SK-N-SH (cell line): ENCODE measurements around the gene PALLD. TPM values are rescaled to one million over a fixed set of nuclear protein-coding genes. Genes with fewer than 3 reads are reported as not detected.

ENCODE experiments used
- CTCF ChIA-PET: fragments of 300-600, 350-600 bp; formaldehyde crosslinking; extraction: SDS; loops from one replicate; lab custom pipeline; 2021; lab: Yijun Ruan, JAX
- POLR2A ChIA-PET: fragments of 350-600 bp; sonication (Branson Sonifier 250); formaldehyde crosslinking; extraction: SDS; loops from one replicate; lab custom pipeline; 2020; ENCODE audit warnings: antibody characterized with exemption, inconsistent platforms; lab: Yijun Ruan, JAX
- DNase-seq: peaks from one replicate; pipeline ENCODE4 v3.0.0; 2012
- H2AFZ ChIP-seq: fragments of 200-600 bp; sonication (generic); 2 replicates; pipeline ENCODE4 v1.8.1; 2016; ENCODE audit warnings: antibody characterized with exemption, mild to moderate bottlenecking, low read depth
- H3F3A ChIP-seq: fragments of 200-600 bp; sonication (generic); replicated peaks from 2 replicates; pipeline ENCODE3; 2016; ENCODE audit warnings: antibody characterized with exemption, mild to moderate bottlenecking; ENCODE audit not compliant: insufficient read depth
- H3K27ac ChIP-seq, 2 experiments: fragments of 200-500 bp in 1 of 2; fragments of 200-600 bp in 1 of 2; sonication (Bioruptor generic) in 1 of 2; sonication (generic), shearing (Covaris generic) in 1 of 2; 2 replicates each; pipeline versions ENCODE4 v1.5.1 to v1.6.1; 2014 to 2016; ENCODE audit warnings: low read depth in 2 of 2, inconsistent platforms in 1 of 2, low read length in 1 of 2, mild to moderate bottlenecking in 1 of 2, mixed read lengths in 1 of 2
- H3K27me3 ChIP-seq: fragments of 200-600 bp; sonication (generic), shearing (Covaris generic); 2 replicates; pipeline ENCODE4 v1.6.1; 2016; ENCODE audit warnings: mixed run types; ENCODE audit not compliant: insufficient read depth
- H3K36me3 ChIP-seq, 2 experiments: fragments of 200-500 bp in 1 of 2; fragments of 200-600 bp in 1 of 2; sonication (Bioruptor generic) in 1 of 2; sonication (generic) in 1 of 2; replicated peaks in 1 of 2; 2 replicates each; pipeline versions ENCODE3 to v1.5.1; 2014 to 2016; ENCODE audit warnings: low read length in 1 of 2, mild to moderate bottlenecking in 1 of 2; ENCODE audit not compliant: insufficient read depth in 2 of 2, control insufficient read depth in 1 of 2
- H3K4me1 ChIP-seq, 2 experiments: fragments of 200-500 bp in 1 of 2; fragments of 200-600 bp in 1 of 2; sonication (Bioruptor generic) in 1 of 2; sonication (generic), shearing (Covaris generic) in 1 of 2; 2 replicates each; pipeline versions ENCODE4 v1.5.1 to v1.6.1; 2014 to 2016; ENCODE audit warnings: low read depth in 1 of 2, low read length in 1 of 2, mixed run types in 1 of 2; ENCODE audit not compliant: insufficient read depth in 2 of 2, control insufficient read depth in 1 of 2
- H3K4me2 ChIP-seq: fragments of 200-600 bp; sonication (generic), shearing (Covaris generic); 2 replicates; pipeline ENCODE4 v1.6.1; 2017; ENCODE audit warnings: mixed run types
- H3K4me3 ChIP-seq, 2 experiments: fragments of 200-500 bp in 1 of 2; fragments of 200-600 bp in 1 of 2; sonication (Bioruptor generic) in 1 of 2; sonication (generic), shearing (Covaris generic) in 1 of 2; 2 replicates each; pipeline versions ENCODE4 v1.5.1 to v1.8.1; 2014 to 2016; ENCODE audit warnings: low read depth in 2 of 2, inconsistent platforms in 1 of 2, low read length in 1 of 2, mild to moderate bottlenecking in 1 of 2, mixed read lengths in 1 of 2, moderate library complexity in 1 of 2
- H3K79me2 ChIP-seq: fragments of 200-600 bp; sonication (generic); 2 replicates; pipeline ENCODE4 v1.8.1; 2017; ENCODE audit warnings: mild to moderate bottlenecking; ENCODE audit not compliant: insufficient read depth
- H3K9ac ChIP-seq: fragments of 200-600 bp; sonication (generic); 2 replicates; pipeline ENCODE4 v1.6.1; 2017; ENCODE audit warnings: mixed run types
- H3K9me2 ChIP-seq: fragments of 200-600 bp; sonication (generic); 2 replicates; pipeline ENCODE4 v1.6.1; 2017; ENCODE audit warnings: mixed run types
- H3K9me3 ChIP-seq: fragments of 200-600 bp; sonication (generic); 2 replicates; pipeline ENCODE4 v1.6.1; 2017; ENCODE audit warnings: mixed run types, mild to moderate bottlenecking, moderate library complexity
- H4K20me1 ChIP-seq: fragments of 200-600 bp; sonication (generic); 2 replicates; pipeline ENCODE4 v1.6.1; 2017; ENCODE audit warnings: mild to moderate bottlenecking, mixed run types; ENCODE audit not compliant: insufficient read depth
- CHD2 ChIP-seq: fragments of 150-350 bp; IDR thresholded peaks from 2 replicates; pipeline ENCODE4 v1.6.1; 2018; ENCODE audit warnings: low read length; ENCODE audit not compliant: partially characterized antibody
- ELF1 ChIP-seq: IDR thresholded peaks from 2 replicates; pipeline ENCODE4 v1.4.0; 2012
- EP300 ChIP-seq, 2 experiments: IDR thresholded peaks; 2 replicates each; pipeline versions ENCODE4 v1.4.0 to v1.6.1; 2012; ENCODE audit warnings: borderline replicate concordance in 1 of 2, low read depth in 1 of 2, low read length in 1 of 2
- FOSL2 ChIP-seq: IDR thresholded peaks from 2 replicates; pipeline ENCODE4 v1.4.0; 2012; ENCODE audit warnings: low read depth, mild to moderate bottlenecking, moderate library complexity, borderline replicate concordance
- FOXJ3 ChIP-seq: sonication (generic); formaldehyde crosslinking; IDR thresholded peaks from 2 replicates; pipeline ENCODE4 v1.5.1; 2020; ENCODE audit warnings: mild to moderate bottlenecking, missing genetic modification reagents
- FOXM1 ChIP-seq: IDR thresholded peaks from 2 replicates; pipeline ENCODE4 v1.4.0; 2012; ENCODE audit warnings: low read depth, mild to moderate bottlenecking
- GATA2 ChIP-seq: sonication (generic); formaldehyde crosslinking; IDR thresholded peaks from 2 replicates; pipeline ENCODE4 v1.5.0; 2020; ENCODE audit warnings: mild to moderate bottlenecking, missing genetic modification reagents
- JUND ChIP-seq: IDR thresholded peaks from 2 replicates; pipeline ENCODE4 v1.4.0; 2012
- MEF2A ChIP-seq: IDR thresholded peaks from 2 replicates; pipeline ENCODE4 v1.4.0; 2012; ENCODE audit warnings: low read depth, borderline replicate concordance
- NFIC ChIP-seq: IDR thresholded peaks from 2 replicates; pipeline ENCODE4 v1.4.0; 2012; ENCODE audit warnings: borderline replicate concordance
- NRF1 ChIP-seq: IDR thresholded peaks from 2 replicates; pipeline ENCODE4 v1.6.1; 2012; ENCODE audit warnings: low read depth, mild to moderate bottlenecking, low read length
- POLR2AphosphoS5 ChIP-seq: IDR thresholded peaks from 2 replicates; pipeline ENCODE4 v1.6.1; 2012; ENCODE audit warnings: low read depth, low read length
- RAD21 ChIP-seq: IDR thresholded peaks from 2 replicates; pipeline ENCODE4 v1.6.1; 2012; ENCODE audit warnings: mild to moderate bottlenecking, low read length
- RFX5 ChIP-seq: IDR thresholded peaks from 2 replicates; pipeline ENCODE4 v1.6.1; 2012; ENCODE audit warnings: mild to moderate bottlenecking, improper control_type of control experiment, low read length
- SIN3A ChIP-seq: IDR thresholded peaks from 2 replicates; pipeline ENCODE4 v1.6.1; 2012; ENCODE audit warnings: low read depth, mild to moderate bottlenecking, low read length, moderate library complexity, borderline replicate concordance
- TAF1 ChIP-seq: IDR thresholded peaks from 2 replicates; pipeline ENCODE4 v1.6.1; 2012; ENCODE audit warnings: low read depth, mild to moderate bottlenecking, low read length, moderate library complexity, borderline replicate concordance
- TCF12 ChIP-seq: IDR thresholded peaks from 2 replicates; pipeline ENCODE4 v1.4.0; 2012
- TEAD4 ChIP-seq: IDR thresholded peaks from 2 replicates; pipeline ENCODE4 v1.4.0; 2012; ENCODE audit warnings: mild to moderate bottlenecking, borderline replicate concordance; ENCODE audit not compliant: insufficient read depth
- YY1 ChIP-seq: IDR thresholded peaks from 2 replicates; pipeline ENCODE4 v1.4.0; 2012; ENCODE audit warnings: low read depth, mild to moderate bottlenecking
- WGBS: methylation state at CpG from one replicate; pipeline ENCODE4 v1.1.6; 2017; ENCODE audit warnings: low lambda C conversion rate; 5-methylcytosine and 5-hydroxymethylcytosine counted together
- polyA plus RNA-seq, 3 experiments: library from polyadenylated mRNA; depleted of rRNA; stranded (reverse); fragments of >200 nt; gene quantifications; 2 replicates each; pipeline ENCODE4 v1.2.3, GENCODE V29; 2012
- TF ChIP-seq, protein P1 (sequence below): fragments of 150-350 bp; IDR thresholded peaks from 2 replicates; pipeline ENCODE4 v1.6.1; 2016; ENCODE audit warnings: mild to moderate bottlenecking, low read depth, low read length

The PALLD gene
- polyA plus RNA-seq, 1 of the 3 experiments (the other 2 are of a cell fraction) = 33.0 TPM

DNA sequence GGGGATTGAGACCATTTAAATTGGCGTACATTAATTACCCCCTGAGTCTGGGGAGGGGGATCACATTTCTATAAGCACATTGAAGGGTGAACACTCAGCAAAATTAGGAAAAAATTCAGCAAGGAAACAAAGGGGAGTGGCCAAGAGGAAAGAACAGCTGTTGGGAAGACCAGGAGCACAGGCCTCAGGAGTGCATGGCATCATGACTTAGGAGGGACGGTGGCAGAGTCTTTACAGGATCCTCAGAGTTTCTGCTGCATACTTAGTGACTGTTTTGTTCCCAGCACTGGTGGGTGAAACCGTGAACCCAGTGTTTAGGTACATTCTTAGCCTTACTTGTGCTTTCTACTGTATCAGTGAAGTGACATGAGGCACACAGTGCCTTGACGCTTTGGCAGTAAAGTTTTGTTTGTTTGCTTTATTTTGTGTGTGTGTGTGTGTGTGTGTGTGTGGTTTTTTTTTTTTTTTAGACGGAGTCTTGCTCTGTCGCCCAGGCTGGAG lies 391.9 kb downstream of the PALLD start:
- Histone ChIP-seq H3K27ac (peak overlapping the region in 1 of 2 experiments; percentile 86; a peak in 2 of 4 replicates), H3K9me2 (no peaks in the 10 kb centered on the region), H3K27me3 (no peaks in the 10 kb centered on the region), H3K36me3 (peaks cover 52 to 57% of the 10 kb centered on the region in 2 experiments), H3K4me2 (no peak overlapping the region), H3K9ac (no peak overlapping the region), H3K79me2 (peaks cover 60% of the 10 kb centered on the region), H3K4me3 (no peak overlapping the region), H3K4me1 (peaks cover 5 to 16% of the 10 kb centered on the region in 2 experiments; a peak in 3 of 4 replicates), H3K9me3 (no peaks in the 10 kb centered on the region), H4K20me1 (no peaks in the 10 kb centered on the region), H2AFZ (no peak overlapping the region), H3F3A (peaks cover 33% of the 10 kb centered on the region)
- no peak for TF ChIP-seq NFIC
- TF ChIP-seq, protein P1, sequence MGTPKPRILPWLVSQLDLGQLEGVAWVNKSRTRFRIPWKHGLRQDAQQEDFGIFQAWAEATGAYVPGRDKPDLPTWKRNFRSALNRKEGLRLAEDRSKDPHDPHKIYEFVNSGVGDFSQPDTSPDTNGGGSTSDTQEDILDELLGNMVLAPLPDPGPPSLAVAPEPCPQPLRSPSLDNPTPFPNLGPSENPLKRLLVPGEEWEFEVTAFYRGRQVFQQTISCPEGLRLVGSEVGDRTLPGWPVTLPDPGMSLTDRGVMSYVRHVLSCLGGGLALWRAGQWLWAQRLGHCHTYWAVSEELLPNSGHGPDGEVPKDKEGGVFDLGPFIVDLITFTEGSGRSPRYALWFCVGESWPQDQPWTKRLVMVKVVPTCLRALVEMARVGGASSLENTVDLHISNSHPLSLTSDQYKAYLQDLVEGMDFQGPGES = no peak
- no peak for TF ChIP-seq POLR2AphosphoS5
- TF ChIP-seq CHD2 = no peak
- no peak for TF ChIP-seq GATA2 (CRISPR knock-in tag)
- TF ChIP-seq MEF2A = no peak
- no peak for TF ChIP-seq NRF1
- TF ChIP-seq TEAD4 = no peak
- TF ChIP-seq YY1 = no peak
- TF ChIP-seq RFX5 = no peak
- TF ChIP-seq FOXJ3 (CRISPR knock-in tag) = no peak
- no peak for TF ChIP-seq FOXM1
- TF ChIP-seq EP300 (IDR thresholded peaks at IDR 0.05; ENCODE audit: borderline replicate concordance in 1 of 2, low read depth in 1 of 2, low read length in 1 of 2) = no peak
- no peak for TF ChIP-seq ELF1
- no peak for TF ChIP-seq RAD21
- no peak for TF ChIP-seq JUND
- no peak for TF ChIP-seq TAF1
- TF ChIP-seq FOSL2 = no peak
- TF ChIP-seq SIN3A = no peak
- DNase-seq = no peak
- POLR2A ChIA-PET = no interaction called here
- CTCF ChIA-PET = no interaction called here
- WGBS = 99% methylated on average over 4 of the region's 6 CpGs

DNA sequence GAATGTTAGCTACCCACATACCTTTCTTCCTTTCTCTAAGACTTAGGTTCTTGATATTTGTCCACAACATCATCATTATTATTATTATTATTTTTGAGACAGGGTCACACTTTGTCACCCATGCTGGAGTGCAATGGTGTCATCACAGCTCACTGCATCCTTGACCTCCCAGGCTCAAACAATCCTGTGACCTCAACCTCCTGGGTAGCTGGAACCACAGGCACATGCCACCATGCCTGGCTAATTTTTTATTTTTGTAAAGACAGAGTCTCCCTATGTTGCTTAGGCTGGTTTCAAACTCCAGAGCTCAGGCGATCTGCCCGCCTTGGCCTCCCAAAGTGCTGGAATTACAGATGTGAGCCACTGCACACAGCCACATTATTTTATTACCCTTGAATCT lies 394.2 kb downstream of the PALLD start:
- peaks cover 54 to 72% of the 10 kb centered on the region in 2 experiments for H3K36me3 ChIP-seq
- no peaks in the 10 kb centered on the region for H4K20me1 ChIP-seq

More for the DNA sequence above, 394.2 kb downstream of the PALLD start:
- 91% methylated on average over 2 of the region's 2 CpGs for WGBS
- POLR2A ChIA-PET = no interaction called here
- no peaks in the 10 kb centered on the region for H3K27me3 ChIP-seq
- CTCF ChIA-PET = no interaction called here
- H3K4me2 ChIP-seq = no peak overlapping the region
- peaks cover 44% of the 10 kb centered on the region for H3K79me2 ChIP-seq
- no peak for DNase-seq
- H3K9ac ChIP-seq = no peak overlapping the region
- H3K27ac ChIP-seq = no peak overlapping the region
- peaks cover 5 to 12% of the 10 kb centered on the region in 2 experiments; a peak in 3 of 4 replicates for H3K4me1 ChIP-seq
- no peak overlapping the region for H2AFZ ChIP-seq
- H3K9me2 ChIP-seq = no peaks in the 10 kb centered on the region
- TF ChIP-seq FOSL2 (no peak), TCF12 (no peak)
- H3K4me3 ChIP-seq = no peak overlapping the region
- no peaks in the 10 kb centered on the region for H3K9me3 ChIP-seq
- H3F3A ChIP-seq = peaks cover 28% of the 10 kb centered on the region
